Measurements from ENCODE around the gene KRT80. TPM values are rescaled to one million over a fixed set of nuclear protein-coding genes. Genes with fewer than 3 reads are reported as not detected.

The KRT80 gene
- polyA plus RNA-seq (2011; rRNA removed), result 59.8 and 63.1 TPM in 2 replicates
- polyA plus RNA-seq (2012; cell fraction: cytosol; rRNA removed), result 62.9 and 86.5 TPM in 2 replicates
- 87.4 and 102 TPM in 2 replicates for polyA plus RNA-seq (2012; cell fraction: nucleus; rRNA removed)
- polyA plus RNA-seq (2017; fragmentation: RNase III; extraction: RNeasy Plus Mini Kit Qiagen cat#74134 plus additional on column Dnase treatment), result 38.3 to 56.4 TPM (median 46.0 TPM) in 3 replicates
- polyA minus RNA-seq (2011; rRNA and poly(A)+ RNA removed), result 76.5 and 77.5 TPM in 2 replicates

DNA sequence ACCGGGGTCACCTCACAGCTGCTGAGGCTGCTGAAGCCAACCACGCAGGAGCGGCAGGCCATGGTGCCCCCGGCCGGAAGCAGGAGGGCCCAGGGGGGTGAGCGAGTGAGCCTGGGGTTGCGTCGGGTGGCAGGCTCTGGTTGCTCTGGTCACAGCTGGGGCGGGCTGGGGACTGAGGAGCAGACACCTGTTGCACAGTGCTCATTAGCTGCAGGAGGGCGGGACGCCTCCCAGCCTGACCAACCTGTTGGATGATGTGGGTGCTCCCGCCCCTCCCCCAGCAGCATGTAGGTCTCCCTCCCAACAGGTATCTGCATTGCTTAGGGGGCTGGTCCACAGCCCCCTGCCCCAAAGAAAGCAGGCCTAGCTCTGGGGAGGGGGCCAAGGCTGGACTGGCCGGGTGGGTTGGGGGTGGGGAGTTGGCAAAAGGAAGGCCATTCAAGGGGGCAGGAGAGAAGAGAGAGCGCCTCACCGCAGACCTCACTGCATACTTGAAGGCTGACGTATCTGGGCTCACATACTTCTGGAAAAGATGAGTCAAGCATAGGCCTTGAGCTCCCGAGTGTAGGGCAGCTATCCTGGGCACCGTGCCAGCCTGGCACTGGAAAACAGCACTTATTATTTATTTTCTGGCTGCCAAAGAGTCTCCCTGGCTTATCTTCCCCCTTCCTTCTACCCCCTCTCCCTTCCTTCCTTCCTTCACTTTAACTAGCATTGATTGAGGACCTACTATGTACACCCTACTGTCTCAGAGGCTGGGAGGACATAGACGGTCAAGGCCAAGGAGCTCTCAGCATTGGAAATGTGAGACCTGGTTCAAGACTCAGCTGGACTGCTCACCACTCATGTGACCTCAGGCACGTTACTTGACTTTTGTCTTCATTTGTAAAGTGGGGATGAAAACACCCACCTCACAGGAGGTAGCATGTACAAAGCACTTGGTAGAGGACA is at the start of gene KRT80:
TSS of gene KRT80 (minus strand) at position 174 of the 951 bp plus-strand sequence. CDS start at position 62, 112 bp downstream.
- Histone ChIP-seq H3K4me3 (peak within 1 kb of the TSS; percentile 64), H3K4me1 (peaks cover 78% of the 10 kb centered on the region), H3K4me2 (peak within 1 kb of the TSS; percentile 97), H3K27ac (peak within 1 kb of the TSS; percentile 96 to 100), H3K9me3 (no peaks in the 10 kb centered on the region)
- ATAC-seq, result peak; percentile 91 to 92
- ChIA-PET CTCF (interaction anchor here (0.5 to 8.0 kb wide), 11 partner anchors 30 to 694 kb away, joined by 3 to 44 read pairs (median 4); partner anchors contain the start of gene KRT7), POLR2A (interaction anchor here (0.6 to 2.3 kb wide), 20 partner anchors 9 to 713 kb away, joined by 3 to 22 read pairs (median 6); partner anchors contain the start of genes KRT7 and KRT8)
- FAIRE-seq, result peak; percentile 98
- DNase-seq (ENCODE audit: low read depth in 1 of 2, low spot score in 1 of 2), result peak; percentile 99
- WGBS (ENCODE audit: missing lambda C conversion rate), result 3% methylated on average over 7 of the region's 20 CpGs
- TF ChIP-seq MAFK (IDR thresholded peaks at IDR 0.05; ENCODE audit: partially characterized antibody) (no peak), RFX5 (IDR thresholded peaks at IDR 0.05) (no peak), SREBF2 (IDR thresholded peaks at IDR 0.05) (no peak), CEBPB (IDR thresholded peaks at IDR 0.05) (no peak), MAZ (IDR thresholded peaks at IDR 0.05; ENCODE audit: borderline replicate concordance, low read depth, low read length) (no peak), SMC3 (IDR thresholded peaks at IDR 0.05) (no peak), GATA3 (IDR thresholded peaks at IDR 0.05; ENCODE audit: borderline replicate concordance) (peak; percentile 89), ZNF302 (CRISPR knock-in tag; IDR thresholded peaks at IDR 0.05) (no peak; the same call in 1 of the 2 replicates), HOXB13 (CRISPR knock-in tag; IDR thresholded peaks at IDR 0.05; ENCODE audit: low read depth) (peak; percentile 84), ZSCAN20 (CRISPR knock-in tag; IDR thresholded peaks at IDR 0.05) (no peak), ZC3H11A (IDR thresholded peaks at IDR 0.05) (no peak), CBX8 (IDR thresholded peaks at IDR 0.05) (no peak), MYC (IDR thresholded peaks at IDR 0.05; ENCODE audit: borderline replicate concordance, low read length) (0 out of 2 replicates have a peak, but pooled peaks have one; percentile 30), POLR2AphosphoS2 (conservative IDR thresholded peaks at IDR 0.05; ENCODE audit: low read length) (no peak), RNF2 (IDR thresholded peaks at IDR 0.05; ENCODE audit: borderline replicate concordance, low read depth) (no peak), TFCP2L1 (CRISPR knock-in tag; IDR thresholded peaks at IDR 0.05) (no peak), NR3C1 (IDR thresholded peaks at IDR 0.05) (no peak), RARB (CRISPR knock-in tag; IDR thresholded peaks at IDR 0.05) (no peak), EHMT2 (IDR thresholded peaks at IDR 0.05; ENCODE audit: low read depth) (no peak), FOSL2 (IDR thresholded peaks at IDR 0.05) (peak; percentile 97), FOSL2 (CRISPR knock-in tag; IDR thresholded peaks at IDR 0.05) (peak; percentile 96), JUN (IDR thresholded peaks at IDR 0.05) (peak; percentile 94), RCOR1 (IDR thresholded peaks at IDR 0.05; ENCODE audit: low read depth, low read length) (no peak), HDAC2 (IDR thresholded peaks at IDR 0.05) (no peak), EHF (CRISPR knock-in tag; IDR thresholded peaks at IDR 0.05) (peak; percentile 73; the same call in 1 of the 2 replicates)
- TF ChIP-seq, protein P1, sequence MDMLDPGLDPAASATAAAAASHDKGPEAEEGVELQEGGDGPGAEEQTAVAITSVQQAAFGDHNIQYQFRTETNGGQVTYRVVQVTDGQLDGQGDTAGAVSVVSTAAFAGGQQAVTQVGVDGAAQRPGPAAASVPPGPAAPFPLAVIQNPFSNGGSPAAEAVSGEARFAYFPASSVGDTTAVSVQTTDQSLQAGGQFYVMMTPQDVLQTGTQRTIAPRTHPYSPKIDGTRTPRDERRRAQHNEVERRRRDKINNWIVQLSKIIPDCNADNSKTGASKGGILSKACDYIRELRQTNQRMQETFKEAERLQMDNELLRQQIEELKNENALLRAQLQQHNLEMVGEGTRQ (IDR thresholded peaks at IDR 0.05), result peak; percentile 71
- TF ChIP-seq, protein P2, sequence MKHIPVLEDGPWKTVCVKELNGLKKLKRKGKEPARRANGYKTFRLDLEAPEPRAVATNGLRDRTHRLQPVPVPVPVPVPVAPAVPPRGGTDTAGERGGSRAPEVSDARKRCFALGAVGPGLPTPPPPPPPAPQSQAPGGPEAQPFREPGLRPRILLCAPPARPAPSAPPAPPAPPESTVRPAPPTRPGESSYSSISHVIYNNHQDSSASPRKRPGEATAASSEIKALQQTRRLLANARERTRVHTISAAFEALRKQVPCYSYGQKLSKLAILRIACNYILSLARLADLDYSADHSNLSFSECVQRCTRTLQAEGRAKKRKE (CRISPR knock-in tag; IDR thresholded peaks at IDR 0.05; ENCODE audit: low read depth), result 0 out of 2 replicates have a peak, but pooled peaks have one; percentile 29
- TF ChIP-seq, protein P3, sequence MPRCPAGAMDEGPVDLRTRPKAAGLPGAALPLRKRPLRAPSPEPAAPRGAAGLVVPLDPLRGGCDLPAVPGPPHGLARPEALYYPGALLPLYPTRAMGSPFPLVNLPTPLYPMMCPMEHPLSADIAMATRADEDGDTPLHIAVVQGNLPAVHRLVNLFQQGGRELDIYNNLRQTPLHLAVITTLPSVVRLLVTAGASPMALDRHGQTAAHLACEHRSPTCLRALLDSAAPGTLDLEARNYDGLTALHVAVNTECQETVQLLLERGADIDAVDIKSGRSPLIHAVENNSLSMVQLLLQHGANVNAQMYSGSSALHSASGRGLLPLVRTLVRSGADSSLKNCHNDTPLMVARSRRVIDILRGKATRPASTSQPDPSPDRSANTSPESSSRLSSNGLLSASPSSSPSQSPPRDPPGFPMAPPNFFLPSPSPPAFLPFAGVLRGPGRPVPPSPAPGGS (IDR thresholded peaks at IDR 0.05), result peak; percentile 34; the same call in 1 of the 3 replicates
- TF ChIP-seq, protein P4, sequence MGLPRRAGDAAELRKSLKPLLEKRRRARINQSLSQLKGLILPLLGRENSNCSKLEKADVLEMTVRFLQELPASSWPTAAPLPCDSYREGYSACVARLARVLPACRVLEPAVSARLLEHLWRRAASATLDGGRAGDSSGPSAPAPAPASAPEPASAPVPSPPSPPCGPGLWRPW (IDR thresholded peaks at IDR 0.05), result no peak
- TF ChIP-seq, protein P5, sequence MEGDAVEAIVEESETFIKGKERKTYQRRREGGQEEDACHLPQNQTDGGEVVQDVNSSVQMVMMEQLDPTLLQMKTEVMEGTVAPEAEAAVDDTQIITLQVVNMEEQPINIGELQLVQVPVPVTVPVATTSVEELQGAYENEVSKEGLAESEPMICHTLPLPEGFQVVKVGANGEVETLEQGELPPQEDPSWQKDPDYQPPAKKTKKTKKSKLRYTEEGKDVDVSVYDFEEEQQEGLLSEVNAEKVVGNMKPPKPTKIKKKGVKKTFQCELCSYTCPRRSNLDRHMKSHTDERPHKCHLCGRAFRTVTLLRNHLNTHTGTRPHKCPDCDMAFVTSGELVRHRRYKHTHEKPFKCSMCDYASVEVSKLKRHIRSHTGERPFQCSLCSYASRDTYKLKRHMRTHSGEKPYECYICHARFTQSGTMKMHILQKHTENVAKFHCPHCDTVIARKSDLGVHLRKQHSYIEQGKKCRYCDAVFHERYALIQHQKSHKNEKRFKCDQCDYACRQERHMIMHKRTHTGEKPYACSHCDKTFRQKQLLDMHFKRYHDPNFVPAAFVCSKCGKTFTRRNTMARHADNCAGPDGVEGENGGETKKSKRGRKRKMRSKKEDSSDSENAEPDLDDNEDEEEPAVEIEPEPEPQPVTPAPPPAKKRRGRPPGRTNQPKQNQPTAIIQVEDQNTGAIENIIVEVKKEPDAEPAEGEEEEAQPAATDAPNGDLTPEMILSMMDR (IDR thresholded peaks at IDR 0.05), result no peak
- TF ChIP-seq, protein P6, sequence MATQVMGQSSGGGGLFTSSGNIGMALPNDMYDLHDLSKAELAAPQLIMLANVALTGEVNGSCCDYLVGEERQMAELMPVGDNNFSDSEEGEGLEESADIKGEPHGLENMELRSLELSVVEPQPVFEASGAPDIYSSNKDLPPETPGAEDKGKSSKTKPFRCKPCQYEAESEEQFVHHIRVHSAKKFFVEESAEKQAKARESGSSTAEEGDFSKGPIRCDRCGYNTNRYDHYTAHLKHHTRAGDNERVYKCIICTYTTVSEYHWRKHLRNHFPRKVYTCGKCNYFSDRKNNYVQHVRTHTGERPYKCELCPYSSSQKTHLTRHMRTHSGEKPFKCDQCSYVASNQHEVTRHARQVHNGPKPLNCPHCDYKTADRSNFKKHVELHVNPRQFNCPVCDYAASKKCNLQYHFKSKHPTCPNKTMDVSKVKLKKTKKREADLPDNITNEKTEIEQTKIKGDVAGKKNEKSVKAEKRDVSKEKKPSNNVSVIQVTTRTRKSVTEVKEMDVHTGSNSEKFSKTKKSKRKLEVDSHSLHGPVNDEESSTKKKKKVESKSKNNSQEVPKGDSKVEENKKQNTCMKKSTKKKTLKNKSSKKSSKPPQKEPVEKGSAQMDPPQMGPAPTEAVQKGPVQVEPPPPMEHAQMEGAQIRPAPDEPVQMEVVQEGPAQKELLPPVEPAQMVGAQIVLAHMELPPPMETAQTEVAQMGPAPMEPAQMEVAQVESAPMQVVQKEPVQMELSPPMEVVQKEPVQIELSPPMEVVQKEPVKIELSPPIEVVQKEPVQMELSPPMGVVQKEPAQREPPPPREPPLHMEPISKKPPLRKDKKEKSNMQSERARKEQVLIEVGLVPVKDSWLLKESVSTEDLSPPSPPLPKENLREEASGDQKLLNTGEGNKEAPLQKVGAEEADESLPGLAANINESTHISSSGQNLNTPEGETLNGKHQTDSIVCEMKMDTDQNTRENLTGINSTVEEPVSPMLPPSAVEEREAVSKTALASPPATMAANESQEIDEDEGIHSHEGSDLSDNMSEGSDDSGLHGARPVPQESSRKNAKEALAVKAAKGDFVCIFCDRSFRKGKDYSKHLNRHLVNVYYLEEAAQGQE (IDR thresholded peaks at IDR 0.05), result no peak
